Stimulated activated CD4-positive, alpha-beta T cell treated with anti-CD3 and anti-CD28 coated beads, Interleukin-15, amount 100 ng/mL, for 48 hours (primary cell): ENCODE measurements around the gene RACGAP1.
A peak's percentile ranks its signal among the peaks of the same experiment; 100 is the strongest.

Source experiments
- DNase-seq, 2 donors: peaks; one replicate each; pipeline ENCODE4 v3.0.0-alpha.2; 2020; ENCODE audit warnings: low read depth in 2 of 2

RACGAP1 gene

DNA sequence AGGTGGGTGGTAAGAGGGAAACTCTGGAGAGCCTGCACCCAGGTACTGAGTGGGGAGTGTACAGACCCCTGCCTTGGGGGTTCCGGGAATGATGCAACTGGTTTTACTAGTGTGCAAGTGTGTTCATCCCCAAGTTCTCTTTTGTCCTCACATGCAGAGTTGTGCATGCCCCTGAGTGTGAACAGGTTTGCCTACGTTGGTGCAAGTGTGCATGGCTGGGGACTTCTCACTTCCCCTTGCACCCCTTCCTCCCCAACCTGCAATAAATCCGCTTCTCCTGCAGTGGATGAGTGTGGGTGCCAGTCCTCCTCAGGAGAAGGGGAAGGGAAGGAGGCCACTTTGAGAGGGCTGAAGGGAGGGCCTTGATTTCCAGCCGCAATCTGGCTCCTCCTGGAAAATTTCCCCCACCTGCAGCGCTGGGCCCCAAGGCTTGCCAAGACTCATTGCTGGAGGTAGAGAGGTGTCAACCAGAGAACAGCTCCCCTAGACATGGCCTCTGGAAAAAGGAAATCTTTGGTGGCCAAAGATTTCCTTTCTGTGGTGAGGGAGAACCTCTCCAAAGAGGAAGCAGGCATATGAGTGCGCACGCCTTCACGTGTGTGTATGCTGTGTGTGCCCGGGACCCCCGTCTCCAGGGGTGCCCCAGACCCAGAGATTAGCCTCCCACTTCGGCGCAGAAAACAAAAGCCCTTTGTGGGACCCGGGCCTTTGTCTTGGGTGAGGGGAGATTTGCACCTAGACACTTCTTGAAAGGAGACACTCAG lies 69.2 kb downstream of the RACGAP1 start:
- DNase-seq: no peak

DNA sequence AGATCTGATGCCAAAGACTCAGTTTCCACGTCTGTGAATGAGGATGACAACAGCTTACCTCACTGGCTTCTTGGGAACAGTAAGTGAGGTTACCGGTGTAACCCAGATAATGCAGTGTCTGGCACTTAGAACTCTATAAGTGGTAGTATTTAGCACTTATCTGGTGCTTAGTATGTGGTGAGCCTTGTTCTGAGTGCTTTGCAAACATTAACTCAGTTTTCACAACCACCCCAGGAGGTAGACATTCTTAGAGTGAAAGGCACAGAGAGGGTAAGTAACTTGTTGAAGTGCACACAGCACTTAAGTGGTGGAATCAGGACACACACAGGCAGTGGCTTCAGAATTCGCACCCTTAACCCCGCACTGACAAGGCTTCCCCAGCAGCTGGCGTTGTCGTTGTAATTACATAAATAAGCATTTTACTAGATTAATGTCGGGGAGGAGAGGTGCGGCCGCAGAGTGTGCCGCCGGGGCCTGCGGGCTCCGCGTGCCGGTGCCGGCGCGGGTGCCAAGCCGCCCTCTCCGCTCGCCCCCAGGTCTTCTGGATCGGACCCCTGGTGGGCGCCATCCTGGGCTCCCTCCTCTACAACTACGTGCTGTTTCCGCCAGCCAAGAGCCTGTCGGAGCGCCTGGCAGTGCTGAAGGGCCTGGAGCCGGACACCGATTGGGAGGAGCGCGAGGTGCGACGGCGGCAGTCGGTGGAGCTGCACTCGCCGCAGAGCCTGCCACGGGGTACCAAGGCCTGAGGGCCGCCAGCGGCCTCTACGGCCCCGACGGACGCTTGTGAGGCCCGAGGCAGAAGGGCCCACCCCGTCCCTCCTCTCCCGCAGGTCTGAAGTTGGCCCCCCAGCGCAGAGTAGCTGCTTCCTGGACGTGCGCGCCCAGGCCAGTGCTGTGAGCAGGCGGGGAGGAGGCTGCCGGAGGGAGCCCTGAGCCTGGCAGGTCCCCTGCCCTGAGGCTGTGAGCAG lies 70.1 kb downstream of the RACGAP1 start:
- DNase-seq: no peak

DNA sequence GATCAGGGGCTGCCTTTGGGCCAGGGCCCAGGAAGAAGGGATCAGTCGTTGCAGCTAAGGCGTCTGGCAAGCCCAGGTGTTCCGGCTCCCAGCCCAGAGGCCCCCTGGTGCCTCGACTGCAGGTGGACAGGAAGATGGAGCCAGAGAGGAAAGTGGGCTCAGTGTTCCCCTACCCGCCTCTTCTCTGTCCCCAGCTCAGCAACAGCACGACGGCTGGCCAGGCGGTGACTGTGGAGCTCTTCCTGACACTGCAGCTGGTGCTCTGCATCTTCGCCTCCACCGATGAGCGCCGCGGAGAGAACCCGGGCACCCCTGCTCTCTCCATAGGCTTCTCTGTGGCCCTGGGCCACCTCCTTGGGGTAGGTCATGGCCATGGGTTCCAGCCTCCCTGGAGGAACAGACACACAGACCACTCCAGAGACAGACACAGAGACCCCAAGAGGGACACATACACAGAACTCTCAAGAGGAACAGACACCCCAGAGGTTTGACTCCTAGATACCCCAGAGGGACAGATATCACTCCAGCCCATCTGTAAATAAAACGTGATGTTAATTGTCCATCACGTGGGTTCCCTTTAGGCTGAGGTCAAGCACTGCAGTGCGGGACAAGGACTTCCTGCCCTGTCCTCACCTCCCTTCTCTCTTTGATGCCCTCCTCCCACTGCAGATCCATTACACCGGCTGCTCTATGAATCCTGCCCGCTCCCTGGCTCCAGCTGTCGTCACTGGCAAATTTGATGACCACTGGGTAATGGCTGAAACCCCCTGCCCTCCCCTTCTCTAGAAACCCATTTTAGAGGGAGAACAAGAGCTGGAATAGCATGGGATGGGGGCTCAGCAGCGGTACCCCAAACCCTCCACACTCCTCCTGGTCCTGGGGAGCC lies 71.1 kb downstream of the RACGAP1 start:
- no peak for DNase-seq

DNA sequence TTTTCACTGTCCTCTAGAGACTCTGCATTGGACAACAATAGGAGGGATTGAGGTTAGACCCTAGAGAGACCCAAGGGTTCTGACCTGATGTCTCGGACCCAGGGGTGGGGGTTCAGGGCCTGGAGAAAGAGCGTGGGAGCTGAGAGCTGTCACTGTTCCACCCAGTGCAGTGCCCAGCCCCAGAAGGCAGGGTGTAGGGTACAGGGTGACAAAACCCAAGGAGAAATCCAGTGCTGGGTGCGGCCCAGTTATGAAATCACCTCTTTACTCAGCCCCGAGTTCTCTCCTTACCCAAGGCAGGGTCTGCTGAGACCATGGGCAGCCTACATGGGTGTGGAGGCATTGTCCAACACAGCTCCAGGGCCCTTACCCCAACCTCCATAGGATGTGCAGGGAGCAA lies 72.1 kb downstream of the RACGAP1 start:
- no peak for DNase-seq

DNA sequence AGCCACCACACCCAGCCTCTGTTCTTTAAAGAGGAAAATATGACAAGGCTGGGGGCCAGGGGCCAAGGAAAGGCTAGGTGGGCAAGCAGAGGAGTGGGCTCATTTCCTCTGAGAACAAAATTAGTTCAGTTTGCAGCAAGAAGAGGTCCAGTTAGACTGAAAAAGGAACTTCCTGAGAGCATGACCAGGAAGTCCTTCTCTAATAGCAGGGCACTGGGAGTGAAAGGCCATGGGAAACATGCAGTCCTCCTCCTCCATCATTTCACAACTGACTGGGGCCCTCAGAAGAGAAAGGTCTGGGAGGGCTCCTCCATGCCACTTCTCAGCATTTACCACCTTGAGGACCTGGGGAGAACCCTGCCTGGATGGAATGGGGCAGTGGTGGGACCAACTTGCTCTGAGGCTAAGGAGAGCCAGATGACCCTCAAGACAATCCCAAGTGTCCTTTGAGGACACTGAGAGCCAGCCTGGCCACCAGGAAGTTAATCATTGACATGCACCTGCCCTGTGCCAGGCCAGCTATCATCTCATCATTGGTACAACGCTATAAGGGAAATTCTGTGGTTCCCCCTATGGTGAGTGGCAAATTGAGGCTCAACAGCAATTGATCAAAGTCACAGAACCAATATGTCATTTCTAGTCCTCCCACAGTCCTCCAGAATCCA lies 72.8 kb downstream of the RACGAP1 start:
- DNase-seq: no peak

DNA sequence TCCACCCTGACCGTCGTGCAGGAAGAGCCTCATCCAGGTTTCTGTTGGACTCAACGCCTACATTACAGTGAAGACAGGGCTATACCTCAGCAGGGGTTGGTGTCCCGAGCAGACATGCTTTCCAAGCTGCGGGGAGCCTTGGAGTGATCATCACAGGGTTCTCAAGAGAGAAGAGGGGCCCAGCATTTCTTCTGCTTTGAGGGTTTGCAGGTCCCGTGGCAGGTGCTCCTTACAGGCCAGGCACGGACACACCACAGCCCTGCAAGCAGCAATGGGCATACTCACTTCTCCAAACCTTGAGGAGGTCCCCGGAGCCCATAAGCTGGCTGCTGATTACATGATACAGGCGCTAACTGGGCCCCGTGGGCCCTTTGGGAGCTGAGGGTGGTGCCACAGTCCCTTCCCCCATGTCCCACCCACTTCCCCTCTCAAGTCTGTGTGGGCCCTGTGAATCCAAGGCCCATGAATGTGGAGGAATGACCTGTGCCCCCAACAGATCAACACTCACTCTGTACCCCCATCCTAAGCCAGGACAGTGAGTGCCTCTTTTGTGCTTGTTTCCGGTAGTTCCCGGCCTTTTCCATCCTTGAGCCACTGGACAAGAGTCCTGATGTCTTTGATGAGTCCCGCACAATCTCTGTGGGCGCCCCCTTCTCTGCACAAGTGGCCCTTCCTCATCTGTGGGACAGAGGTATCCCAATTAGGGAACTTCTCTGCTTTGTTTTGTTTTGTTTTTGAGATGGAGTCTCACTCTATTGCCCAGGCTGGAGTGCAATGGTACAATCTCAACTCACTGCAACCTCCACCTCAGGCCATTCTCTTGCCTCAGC lies 73.7 kb downstream of the RACGAP1 start:
- DNase-seq: no peak

DNA sequence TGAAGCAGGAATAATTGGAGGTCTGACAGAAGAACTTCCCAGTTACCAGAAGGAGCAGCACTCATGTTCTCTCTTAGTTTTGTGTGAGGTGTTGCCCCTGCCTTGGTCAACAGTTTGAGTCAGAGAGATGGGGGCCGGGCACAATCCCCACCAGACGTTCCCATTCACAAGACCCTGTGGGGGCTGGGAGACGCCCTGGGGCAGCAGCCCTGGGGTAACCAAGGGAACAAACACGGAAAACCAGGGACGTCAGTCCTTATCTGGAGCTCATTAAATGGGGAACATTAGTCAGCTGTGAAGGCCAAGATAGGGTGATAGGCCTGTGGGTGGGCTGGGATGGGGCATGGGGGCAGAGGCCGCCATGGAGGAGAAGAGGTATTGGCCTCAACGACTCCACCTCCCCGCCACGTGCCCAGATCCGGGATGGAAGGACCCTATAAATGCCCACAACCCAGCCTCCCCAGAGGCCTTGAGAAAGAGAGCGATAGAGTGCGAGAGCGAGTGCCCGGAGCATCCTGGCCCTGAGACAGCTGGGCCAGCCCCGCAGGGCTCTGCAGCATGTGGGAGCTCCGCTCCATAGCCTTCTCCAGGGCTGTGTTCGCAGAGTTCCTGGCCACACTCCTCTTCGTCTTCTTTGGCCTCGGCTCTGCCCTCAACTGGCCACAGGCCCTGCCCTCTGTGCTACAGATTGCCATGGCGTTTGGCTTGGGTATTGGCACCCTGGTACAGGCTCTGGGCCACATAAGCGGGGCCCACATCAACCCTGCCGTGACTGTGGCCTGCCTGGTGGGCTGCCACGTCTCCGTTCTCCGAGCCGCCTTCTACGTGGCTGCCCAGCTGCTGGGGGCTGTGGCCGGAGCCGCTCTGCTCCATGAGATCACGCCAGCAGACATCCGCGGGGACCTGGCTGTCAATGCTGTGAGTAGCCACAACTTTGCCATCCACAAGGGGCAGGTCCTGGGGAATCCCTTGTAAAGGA lies 74.7 kb downstream of the RACGAP1 start, which contains the start of gene AQP2:
AQP2 (plus strand) TSS at position 465 of the 979 bp plus-strand sequence; CDS start at position 559, 94 bp downstream.
- no peak for DNase-seq

DNA sequence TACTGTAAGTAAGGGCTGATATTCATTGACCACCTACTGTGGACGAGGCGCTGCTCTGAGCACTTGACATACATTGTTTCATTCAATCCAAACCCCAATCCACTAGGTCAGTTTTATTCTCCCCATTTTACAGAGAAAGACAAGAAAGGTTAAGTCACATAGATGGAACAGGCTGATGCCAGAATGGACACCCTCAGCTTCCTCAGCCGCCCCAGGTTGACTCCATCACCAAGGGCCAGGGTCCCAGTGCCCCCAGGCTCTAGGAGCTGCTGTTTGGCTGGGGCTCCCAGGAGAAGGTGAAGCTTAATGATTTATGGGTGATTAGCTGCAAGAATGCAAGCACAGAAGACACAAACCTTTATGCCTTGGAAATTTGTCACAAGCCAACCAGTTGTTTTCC lies 75.4 kb downstream of the RACGAP1 start:
- DNase-seq: no peak

DNA sequence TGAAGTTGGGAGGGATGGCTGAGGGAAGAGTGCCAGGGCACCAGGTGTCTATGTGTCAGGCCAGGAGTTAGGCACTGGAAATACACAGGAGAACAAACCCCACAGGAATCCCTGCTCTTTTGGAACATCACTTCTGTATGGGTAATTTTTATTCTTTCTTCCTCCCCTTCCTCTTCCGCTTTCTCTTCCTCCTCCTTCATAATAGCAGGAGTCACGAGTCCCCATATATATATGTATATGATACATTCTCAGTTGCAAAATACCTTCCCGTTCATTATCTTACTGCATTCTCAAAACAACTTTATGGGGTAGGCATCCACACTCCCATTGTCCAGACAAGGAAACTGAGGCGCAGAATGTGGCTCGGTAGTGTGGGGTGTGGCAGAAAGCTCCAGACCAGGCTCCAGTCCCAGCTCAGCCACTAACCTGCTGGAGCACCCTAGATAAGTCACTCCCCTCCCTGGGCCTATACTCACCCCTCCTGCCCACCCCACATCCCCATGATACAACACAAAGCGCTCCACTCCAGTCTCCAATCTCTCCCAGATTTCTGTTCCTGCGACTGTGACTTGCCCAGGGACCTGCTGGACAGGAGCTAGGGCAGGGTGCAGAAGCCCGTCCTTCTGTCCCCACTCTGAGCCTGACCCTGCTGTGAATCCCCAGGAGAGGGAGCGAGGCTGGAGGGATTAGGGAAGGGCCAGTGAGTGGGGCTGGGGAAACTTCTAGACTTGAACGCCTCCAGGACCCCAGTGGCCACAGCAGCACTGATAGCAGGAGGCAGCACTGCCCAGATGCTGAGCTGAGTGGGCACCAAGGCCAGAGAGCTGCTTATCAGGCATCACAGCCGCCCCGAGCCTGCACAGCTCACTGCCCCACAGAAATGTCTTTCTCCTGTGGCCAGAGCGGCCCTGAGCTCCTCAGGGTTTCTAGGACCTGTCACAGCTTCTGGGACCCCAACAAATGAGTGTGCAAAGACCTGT lies 76.1 kb downstream of the RACGAP1 start:
- no peak for DNase-seq

DNA sequence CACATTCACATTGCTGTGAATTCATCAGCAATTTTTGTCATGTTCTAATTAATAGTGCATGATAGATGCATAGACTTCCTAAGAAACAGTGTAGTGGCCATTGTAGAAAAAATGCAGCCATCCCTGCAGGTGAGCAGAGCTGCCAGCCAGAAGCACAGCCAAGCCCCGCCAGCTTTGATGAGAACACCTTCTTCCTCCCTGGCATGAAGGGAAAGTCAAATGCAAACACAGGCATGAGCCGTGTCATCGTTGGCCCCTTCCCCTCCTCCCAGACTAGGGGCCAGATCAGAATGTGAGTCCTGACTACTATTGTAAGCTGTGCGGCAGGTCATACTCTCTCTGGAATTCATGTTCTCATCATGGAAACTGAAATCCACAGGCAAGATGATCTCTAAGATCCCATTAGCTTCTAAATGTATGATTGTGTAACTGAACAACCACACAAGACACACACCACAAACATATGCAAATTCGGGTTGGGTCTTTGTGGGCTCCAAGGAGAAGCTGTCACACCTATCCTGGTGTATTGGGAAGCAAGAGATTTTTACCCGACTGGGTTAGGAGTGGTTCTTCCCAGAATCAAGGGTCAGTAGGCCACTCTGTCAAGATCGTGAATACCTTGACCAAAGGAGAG lies 77.6 kb downstream of the RACGAP1 start:
- DNase-seq: no peak

DNA sequence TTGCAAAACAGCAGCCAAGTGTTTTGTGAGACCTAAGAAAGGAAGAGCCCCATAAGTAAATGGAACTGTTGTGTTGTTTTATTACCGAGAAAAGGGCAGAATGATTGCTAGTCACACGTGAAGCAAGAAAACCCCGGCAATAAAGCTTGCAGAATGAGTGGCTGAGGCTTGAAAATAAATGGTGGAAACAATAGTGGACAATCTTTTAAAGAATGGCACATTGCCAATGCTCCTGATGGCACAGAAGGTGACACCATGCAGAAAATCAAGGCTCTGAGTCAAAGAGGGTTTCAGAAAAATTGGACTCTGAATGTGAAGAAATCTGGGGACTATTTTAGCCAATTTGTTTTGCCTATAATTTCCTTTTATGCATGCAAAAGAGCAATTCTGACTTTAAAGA lies 78.8 kb downstream of the RACGAP1 start:
- no peak for DNase-seq

DNA sequence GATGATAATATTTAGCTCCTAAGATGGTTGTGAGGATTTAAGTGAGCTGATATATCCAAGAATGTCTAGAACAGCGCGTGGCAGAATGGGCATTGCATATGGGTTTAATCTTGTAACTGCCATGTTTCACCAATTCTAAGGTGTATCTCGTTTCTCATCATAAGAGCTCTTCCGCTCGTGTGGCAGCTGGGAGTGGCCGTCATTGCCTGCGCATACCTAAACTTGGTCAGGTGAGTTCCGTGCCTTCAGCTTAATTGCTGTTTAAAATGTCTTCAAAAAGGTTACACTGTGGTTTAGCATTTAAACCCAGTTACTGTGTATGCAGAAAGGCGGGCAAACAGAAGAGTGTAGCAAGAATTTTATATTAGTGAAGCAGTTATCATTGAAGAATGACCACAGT lies 79.2 kb downstream of the RACGAP1 start:
- no peak for DNase-seq

DNA sequence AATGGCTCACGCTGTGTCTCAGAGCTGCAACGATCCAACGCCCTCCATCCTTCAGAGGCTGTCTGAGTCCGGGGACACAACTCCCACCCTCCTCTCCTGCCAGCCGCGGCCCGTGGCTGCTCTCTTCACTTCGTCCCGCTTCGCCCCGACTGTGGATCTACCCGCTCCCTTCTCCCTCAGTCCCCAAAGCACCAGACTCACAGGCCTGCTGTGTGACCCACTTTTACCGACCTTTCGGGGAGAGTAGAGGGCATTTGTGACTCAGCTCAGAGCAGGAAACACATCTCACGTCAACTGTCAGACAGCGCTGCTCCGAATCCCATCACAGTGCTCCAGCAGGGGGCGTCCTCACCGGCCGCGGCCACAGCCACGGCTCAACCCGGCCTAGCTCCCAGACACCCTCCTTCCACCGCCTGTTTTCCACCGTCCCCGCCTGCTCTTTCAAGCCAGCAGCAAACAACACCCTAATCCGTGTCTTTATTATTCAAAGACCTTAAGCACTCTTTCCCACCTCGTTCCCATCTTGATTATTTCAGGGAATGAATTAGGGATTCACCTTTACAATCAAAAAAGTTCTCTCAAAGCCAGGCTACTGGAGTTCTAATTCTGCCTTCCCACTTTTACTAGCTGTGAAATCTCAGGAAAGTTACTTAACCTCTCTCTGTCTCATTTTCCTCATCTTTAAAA lies 79.8 kb downstream of the RACGAP1 start:
- DNase-seq: peak; percentile 77 to 86

DNA sequence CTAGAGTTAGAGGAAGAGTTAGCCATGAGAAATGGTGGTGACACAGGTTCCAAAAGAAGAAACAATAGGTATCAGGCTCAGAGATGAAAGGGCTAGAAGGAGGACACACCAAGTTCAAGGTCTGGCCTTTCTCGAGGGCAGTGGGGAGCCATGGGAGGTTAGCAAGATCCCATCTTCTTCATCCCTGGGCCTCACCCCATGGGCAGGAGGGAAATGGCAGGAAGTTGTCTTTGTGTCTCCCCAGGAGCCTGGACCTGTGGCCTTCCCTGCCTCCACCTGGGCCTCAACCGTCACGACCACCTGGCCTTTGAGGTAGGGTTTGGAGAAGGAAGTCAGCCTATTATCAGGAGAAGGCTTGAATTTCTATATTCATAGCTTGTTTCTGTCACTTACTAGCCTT lies 80.6 kb downstream of the RACGAP1 start:
- no peak for DNase-seq

DNA sequence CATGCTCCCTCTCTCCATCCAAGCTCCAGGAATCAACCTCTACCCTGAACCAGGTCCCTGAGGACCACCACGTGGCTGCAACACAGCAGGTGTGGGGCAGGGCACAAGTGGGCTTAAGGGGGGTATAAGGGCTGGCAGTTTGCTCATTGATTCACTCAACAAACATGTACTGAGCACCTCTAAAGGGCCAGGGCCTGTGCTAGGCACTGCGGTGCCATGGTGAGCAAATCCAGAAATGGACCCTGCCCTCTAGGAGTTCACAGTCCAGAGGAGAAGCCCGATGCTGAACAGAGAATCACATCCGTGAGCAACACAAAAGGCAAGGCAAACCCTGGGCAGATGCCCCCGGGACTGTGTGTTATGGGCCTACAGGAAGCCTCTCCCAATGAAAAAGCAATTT lies 81.2 kb downstream of the RACGAP1 start:
- no peak for DNase-seq

DNA sequence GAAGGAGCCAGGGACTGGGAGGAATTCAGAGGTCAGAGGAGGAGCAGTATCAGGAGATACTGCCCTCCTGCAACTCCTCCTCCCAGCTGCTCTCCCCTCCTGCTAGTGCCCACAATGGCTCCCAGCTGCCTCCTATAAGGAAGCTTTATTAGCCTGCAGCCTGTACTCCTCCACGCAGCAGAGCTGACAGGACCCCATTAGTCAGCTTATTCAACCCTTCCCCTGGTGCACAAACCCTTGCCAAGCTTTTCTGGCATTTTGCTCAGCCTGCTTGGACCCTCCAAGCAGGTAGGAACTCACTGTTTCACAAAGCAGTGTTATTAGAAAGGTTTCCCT lies 81.7 kb downstream of the RACGAP1 start:
- no peak for DNase-seq
